GM12878 (cell line): ENCODE data around the gene GDI2. TPM values are rescaled to one million over a fixed set of nuclear protein-coding genes. Genes with fewer than 3 reads are reported as not detected.

Source experiments
- ATAC-seq: fragments of 200-7000 bp; cut with Tn5 transposase; 3 replicates; pipeline ENCODE4 v1.9.1; 2020; ENCODE audit warnings: mild to moderate bottlenecking, moderate library complexity
- BruUV-seq: library from RNA; stranded (reverse); fragments of 400-500 nt; replicated peaks from 2 replicates; lab custom pipeline; 2021; lab: Mats Ljungman, UMichigan
- CTCF ChIA-PET: fragments of 300-600 bp; sonication (Branson Sonifier 250); formaldehyde crosslinking; extraction: SDS; loops from one replicate; lab custom pipeline; 2021; ENCODE audit warnings: inconsistent platforms; lab: Yijun Ruan, JAX
- POLR2A ChIA-PET: fragments of 350-600 bp; formaldehyde crosslinking; extraction: SDS; loops from one replicate; lab custom pipeline; 2021; ENCODE audit warnings: inconsistent platforms; lab: Charles Lee
- RAD21 ChIA-PET: fragments of 300-600 bp; sonication (Branson Sonifier 250); formaldehyde crosslinking; loops from one replicate; lab custom pipeline; 2023; ENCODE audit warnings: antibody characterized with exemption; ENCODE audit not compliant: unreplicated experiment; lab: Charles Lee
- SMC1A ChIA-PET: fragments of 300-600 bp; sonication (Branson Sonifier 250); formaldehyde crosslinking; loops from one replicate; lab custom pipeline; 2023; ENCODE audit not compliant: unreplicated experiment, uncharacterized antibody; lab: Charles Lee
- DNase-seq: peaks from one replicate; pipeline ENCODE4 v3.0.0-alpha.2; 2011; ENCODE audit warnings: low read depth, low spot score
- FAIRE-seq: peaks from 3 replicates; lab custom pipeline; 2011; peaks lifted over from hg19 to GRCh38; lab: Jason Lieb, UNC
- H2AFZ ChIP-seq: 2 replicates; pipeline ENCODE4 v1.6.0; 2011; ENCODE audit warnings: low read depth, low read length, control low read depth; ENCODE audit not compliant: control insufficient read depth
- H3K27ac ChIP-seq: 2 replicates; pipeline ENCODE4 v1.5.1; 2011; ENCODE audit warnings: control low read depth; ENCODE audit not compliant: control insufficient read depth, insufficient read depth
- H3K27me3 ChIP-seq, 2 experiments: replicated peaks in 1 of 2; 2 replicates each; pipeline versions ENCODE4 v1.6.0 to v1.6.1; 2011; ENCODE audit warnings: low read length in 1 of 2; ENCODE audit not compliant: control insufficient read depth in 2 of 2, insufficient read depth in 2 of 2
- H3K36me3 ChIP-seq, 2 experiments: 2 replicates each; pipeline ENCODE4 v1.5.1; 2011; ENCODE audit warnings: low read length in 1 of 2; ENCODE audit not compliant: control insufficient read depth in 2 of 2, insufficient read depth in 2 of 2
- H3K4me1 ChIP-seq: 2 replicates; pipeline ENCODE4 v1.6.1; 2011; ENCODE audit warnings: mild to moderate bottlenecking, low read length, moderate library complexity, mixed read lengths; ENCODE audit not compliant: control insufficient read depth, insufficient read depth
- H3K4me2 ChIP-seq: 2 replicates; pipeline ENCODE4 v1.6.0; 2011; ENCODE audit warnings: control low read depth; ENCODE audit not compliant: control insufficient read depth, insufficient read depth
- H3K4me3 ChIP-seq: fragments of 200-600 bp; sonication (generic); 2 replicates; pipeline ENCODE4 v1.5.1; 2016
- H3K79me2 ChIP-seq: 2 replicates; pipeline ENCODE4 v1.6.0; 2011; ENCODE audit warnings: low read length; ENCODE audit not compliant: control insufficient read depth, insufficient read depth
- H3K9ac ChIP-seq: 2 replicates; pipeline ENCODE4 v1.8.0; 2011; ENCODE audit warnings: low read length, control low read depth, mixed read lengths; ENCODE audit not compliant: control insufficient read depth, insufficient read depth
- H3K9me3 ChIP-seq: replicated peaks from 3 replicates; pipeline ENCODE4 v1.5.1; 2011; ENCODE audit warnings: mild to moderate bottlenecking, low read length; ENCODE audit not compliant: control insufficient read depth, insufficient read depth
- H4K20me1 ChIP-seq: 2 replicates; pipeline ENCODE4 v1.6.0; 2011; ENCODE audit not compliant: control insufficient read depth, insufficient read depth
- EGR1 ChIP-seq, 2 experiments: IDR thresholded peaks; 1 replicate in 1 of 2; 2 replicates in 1 of 2; pipeline ENCODE4 v1.6.1; 2011 to 2012; ENCODE audit warnings: low read depth in 2 of 2, low read length in 2 of 2, borderline replicate concordance in 1 of 2, mild to moderate bottlenecking in 1 of 2, moderate library complexity in 1 of 2
- ESRRA ChIP-seq: IDR thresholded peaks from 2 replicates; pipeline ENCODE4 v1.6.1; 2012; ENCODE audit warnings: mild to moderate bottlenecking, low read length, improper control_type of control experiment
- IKZF1 ChIP-seq: fragments of 450-650 bp; conservative IDR thresholded peaks from 2 replicates; pipeline ENCODE4 v1.6.1; 2017; ENCODE audit warnings: antibody characterized with exemption, mild to moderate bottlenecking
- JUNB ChIP-seq: IDR thresholded peaks from 2 replicates; pipeline ENCODE4 v1.6.1; 2016; ENCODE audit warnings: antibody characterized with exemption, mild to moderate bottlenecking
- MTA2 ChIP-seq: fragments of 450-650 bp; IDR thresholded peaks from 2 replicates; pipeline ENCODE4 v1.6.1; 2016; ENCODE audit warnings: low read depth, mild to moderate bottlenecking, moderate library complexity
- MXI1 ChIP-seq: fragments of 150-350 bp; IDR thresholded peaks from 2 replicates; pipeline ENCODE4 v1.6.1; 2011; ENCODE audit warnings: low read depth, mild to moderate bottlenecking, inconsistent platforms, low read length, improper control_type of control experiment
- MYB ChIP-seq: fragments of 150-350 bp; IDR thresholded peaks from 2 replicates; pipeline ENCODE4 v1.6.1; 2014; ENCODE audit warnings: mild to moderate bottlenecking, low read depth, low read length, borderline replicate concordance
- NR2C1 ChIP-seq: fragments of 450-650 bp; IDR thresholded peaks from 2 replicates; pipeline ENCODE4 v1.6.1; 2017; ENCODE audit warnings: antibody characterized with exemption, mild to moderate bottlenecking, moderate library complexity
- NR2F1 ChIP-seq: fragments of 450-650 bp; conservative IDR thresholded peaks from 2 replicates; pipeline ENCODE4 v1.6.1; 2017; ENCODE audit warnings: mild to moderate bottlenecking
- SMARCA5 ChIP-seq: fragments of 450-650 bp; IDR thresholded peaks from 2 replicates; pipeline ENCODE4 v1.6.1; 2017; ENCODE audit warnings: mild to moderate bottlenecking
- STAT1 ChIP-seq: fragments of 450-650 bp; conservative IDR thresholded peaks from 2 replicates; pipeline ENCODE4 v1.6.1; 2014; ENCODE audit warnings: antibody characterized with exemption, mild to moderate bottlenecking
- STAT3 ChIP-seq: IDR thresholded peaks from 2 replicates; pipeline ENCODE4 v1.6.1; 2011; ENCODE audit warnings: low read depth, low read length, improper control_type of control experiment
- ZZZ3 ChIP-seq: IDR thresholded peaks from 2 replicates; pipeline ENCODE4 v1.6.1; 2011; ENCODE audit warnings: low read depth; ENCODE audit not compliant: control insufficient read depth, insufficient read length
- WGBS: methylation state at CpG from one replicate; pipeline ENCODE4 v1.1.6; 2016; ENCODE audit warnings: low lambda C conversion rate; ENCODE audit not compliant: insufficient replicate concordance, insufficient coverage; ENCODE audit errors: missing lambda C conversion rate; 5-methylcytosine and 5-hydroxymethylcytosine counted together
- in situ Hi-C: fragments of 300-500 bp; cut with MboI; formaldehyde crosslinking; loops from 9 replicates; pipeline ENCODE4 v1.14.3; 2018; ENCODE audit warnings: mixed read lengths
- intact Hi-C: fragments of 100-400 bp; cut with micrococcal nuclease; formaldehyde crosslinking; loops from one replicate; pipeline ENCODE4 v1.14.2; 2022; ENCODE audit not compliant: unreplicated experiment
- polyA plus RNA-seq, 11 experiments: library from polyadenylated mRNA; depleted of rRNA in 4 of 11; unstranded in 6 of 11; stranded (reverse) in 5 of 11; fragments of >200 nt; fragmentation: Nextera tagmentation in 4 of 11; fragmentation: Illumina TruSeq in 1 of 11; extraction: Ambion mirVana in 4 of 11; extraction: Trizol in 1 of 11; gene quantifications; 1 replicate in 1 of 11; 2 replicates in 10 of 11; pipeline versions ENCODE4 v1.2.1 to v1.2.3, GENCODE V29; 2011 to 2016; ENCODE audit warnings: inconsistent platforms in 2 of 11, missing spikeins in 2 of 11, low read depth in 1 of 11
- total RNA-seq, 4 experiments: library from RNA; depleted of rRNA in 3 of 4; stranded (reverse); fragments of >200 nt in 3 of 4; fragmentation: Illumina TruSeq in 1 of 4; extraction: Trizol in 1 of 4; gene quantifications; 2 replicates each; pipeline versions ENCODE4 v1.2.1 to v1.2.3, GENCODE V29; 2013 to 2021
- TF ChIP-seq, protein P1 (sequence below): IDR thresholded peaks from 2 replicates; pipeline ENCODE4 v1.6.1; 2012; ENCODE audit warnings: low read depth, low read length, improper control_type of control experiment
- TF ChIP-seq, protein P2 (sequence below): fragments of 450-650 bp; formaldehyde crosslinking; IDR thresholded peaks from 2 replicates; pipeline ENCODE4 v1.4.0; 2022; ENCODE audit warnings: mild to moderate bottlenecking, moderate library complexity
- TF ChIP-seq, protein P3 (sequence below): fragments of 450-650 bp; IDR thresholded peaks from 2 replicates; pipeline ENCODE4 v1.6.1; 2018; ENCODE audit warnings: mild to moderate bottlenecking, low read depth, moderate library complexity; ENCODE audit not compliant: partially characterized antibody
- TF ChIP-seq, protein P4 (sequence below): fragments of 450-650 bp; IDR thresholded peaks from 2 replicates; pipeline ENCODE4 v1.6.1; 2018; ENCODE audit warnings: borderline replicate concordance, mild to moderate bottlenecking; ENCODE audit not compliant: partially characterized antibody

The GDI2 gene
- total and polyA plus RNA-seq, 10 of the 15 experiments (the other 5 are each of a cell fraction or from before 2014, with no cell fraction given), result 261 to 395 (median 276) TPM

DNA sequence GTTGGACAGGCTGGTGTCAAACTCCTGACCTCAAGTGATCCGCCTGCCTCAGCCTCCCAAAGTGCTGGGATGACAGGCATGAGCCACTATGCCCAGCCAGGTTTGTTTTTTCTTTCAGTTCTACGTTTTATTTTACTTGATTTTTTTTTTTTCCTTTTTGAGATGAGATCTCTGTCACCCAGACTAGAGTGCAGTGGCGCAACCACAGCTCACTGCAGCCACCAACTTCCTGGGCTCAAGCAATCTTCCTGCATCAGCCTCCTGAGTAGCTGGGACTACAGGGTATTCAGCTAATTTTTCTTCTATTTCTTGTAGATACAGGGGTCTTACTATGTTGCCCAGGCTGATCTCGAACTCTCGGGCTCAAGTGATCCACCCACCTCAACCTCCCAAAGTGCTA, 24.3 kb downstream of the GDI2 start:
- intact Hi-C loops (no loop called here), in situ Hi-C loops (no loop called here)
- no peaks in the 10 kb centered on the region; the same call in 2 of the 3 replicates for H3K9me3 ChIP-seq
- H3K9ac ChIP-seq, result no peak overlapping the region
- no peaks in the 10 kb centered on the region for H4K20me1 ChIP-seq
- no peaks in the 10 kb centered on the region for H3K27me3 ChIP-seq
- ChIA-PET CTCF (interaction anchor here (1.2 kb wide), 2 partner anchors 14 to 159 kb away, joined by 3 read pairs; no protein-coding TSS in a partner anchor), SMC1A (no interaction called here), POLR2A (no interaction called here), RAD21 (no interaction called here)
- ATAC-seq, result no peak
- 67% methylated on average over 5 of the region's 5 CpGs for WGBS
- no peak for DNase-seq
- BruUV-seq, result no TSS peak
- no peak overlapping the region for H3K4me2 ChIP-seq
- peaks cover 4% of the 10 kb centered on the region for H3K79me2 ChIP-seq
- H3K4me3 ChIP-seq, result no peak overlapping the region
- H3K27ac ChIP-seq, result no peak overlapping the region
- no peak overlapping the region for H2AFZ ChIP-seq
- FAIRE-seq, result no peak
- peaks cover 8 to 57% of the 10 kb centered on the region in 2 experiments for H3K36me3 ChIP-seq
- no peaks in the 10 kb centered on the region for H3K4me1 ChIP-seq
- TF ChIP-seq ZZZ3, result no peak
- TF ChIP-seq IKZF1, result no peak
- TF ChIP-seq, protein P1, sequence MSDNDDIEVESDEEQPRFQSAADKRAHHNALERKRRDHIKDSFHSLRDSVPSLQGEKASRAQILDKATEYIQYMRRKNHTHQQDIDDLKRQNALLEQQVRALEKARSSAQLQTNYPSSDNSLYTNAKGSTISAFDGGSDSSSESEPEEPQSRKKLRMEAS, result no peak
- TF ChIP-seq STAT1, result no peak
- TF ChIP-seq SMARCA5, result no peak
- no peak for TF ChIP-seq MXI1
- no peak for TF ChIP-seq NR2C1
- TF ChIP-seq EGR1 (IDR thresholded peaks at IDR 0.05; ENCODE audit: borderline replicate concordance in 1 of 2, low read depth in 2 of 2, low read length in 2 of 2), result no peak
- no peak for TF ChIP-seq MYB
- TF ChIP-seq JUNB, result no peak
- TF ChIP-seq MTA2, result no peak
- TF ChIP-seq NR2F1, result no peak
- TF ChIP-seq, protein P2, sequence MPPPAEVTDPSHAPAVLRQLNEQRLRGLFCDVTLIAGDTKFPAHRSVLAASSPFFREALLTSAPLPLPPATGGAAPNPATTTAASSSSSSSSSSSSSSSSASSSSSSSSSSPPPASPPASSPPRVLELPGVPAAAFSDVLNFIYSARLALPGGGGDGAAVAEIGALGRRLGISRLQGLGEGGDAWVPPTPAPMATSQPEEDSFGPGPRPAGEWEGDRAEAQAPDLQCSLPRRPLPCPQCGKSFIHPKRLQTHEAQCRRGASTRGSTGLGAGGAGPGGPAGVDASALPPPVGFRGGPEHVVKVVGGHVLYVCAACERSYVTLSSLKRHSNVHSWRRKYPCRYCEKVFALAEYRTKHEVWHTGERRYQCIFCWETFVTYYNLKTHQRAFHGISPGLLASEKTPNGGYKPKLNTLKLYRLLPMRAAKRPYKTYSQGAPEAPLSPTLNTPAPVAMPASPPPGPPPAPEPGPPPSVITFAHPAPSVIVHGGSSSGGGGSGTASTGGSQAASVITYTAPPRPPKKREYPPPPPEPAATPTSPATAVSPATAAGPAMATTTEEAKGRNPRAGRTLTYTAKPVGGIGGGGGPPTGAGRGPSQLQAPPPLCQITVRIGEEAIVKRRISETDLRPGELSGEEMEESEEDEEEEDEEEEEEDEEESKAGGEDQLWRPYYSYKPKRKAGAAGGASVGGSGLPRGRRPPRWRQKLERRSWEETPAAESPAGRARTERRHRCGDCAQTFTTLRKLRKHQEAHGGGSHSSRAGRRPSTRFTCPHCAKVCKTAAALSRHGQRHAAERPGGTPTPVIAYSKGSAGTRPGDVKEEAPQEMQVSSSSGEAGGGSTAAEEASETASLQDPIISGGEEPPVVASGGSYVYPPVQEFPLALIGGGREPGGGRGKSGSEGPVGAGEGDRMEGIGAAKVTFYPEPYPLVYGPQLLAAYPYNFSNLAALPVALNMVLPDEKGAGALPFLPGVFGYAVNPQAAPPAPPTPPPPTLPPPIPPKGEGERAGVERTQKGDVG (CRISPR knock-in tag), result no peak
- TF ChIP-seq STAT3, result no peak
- TF ChIP-seq ESRRA, result no peak
- TF ChIP-seq, protein P3, sequence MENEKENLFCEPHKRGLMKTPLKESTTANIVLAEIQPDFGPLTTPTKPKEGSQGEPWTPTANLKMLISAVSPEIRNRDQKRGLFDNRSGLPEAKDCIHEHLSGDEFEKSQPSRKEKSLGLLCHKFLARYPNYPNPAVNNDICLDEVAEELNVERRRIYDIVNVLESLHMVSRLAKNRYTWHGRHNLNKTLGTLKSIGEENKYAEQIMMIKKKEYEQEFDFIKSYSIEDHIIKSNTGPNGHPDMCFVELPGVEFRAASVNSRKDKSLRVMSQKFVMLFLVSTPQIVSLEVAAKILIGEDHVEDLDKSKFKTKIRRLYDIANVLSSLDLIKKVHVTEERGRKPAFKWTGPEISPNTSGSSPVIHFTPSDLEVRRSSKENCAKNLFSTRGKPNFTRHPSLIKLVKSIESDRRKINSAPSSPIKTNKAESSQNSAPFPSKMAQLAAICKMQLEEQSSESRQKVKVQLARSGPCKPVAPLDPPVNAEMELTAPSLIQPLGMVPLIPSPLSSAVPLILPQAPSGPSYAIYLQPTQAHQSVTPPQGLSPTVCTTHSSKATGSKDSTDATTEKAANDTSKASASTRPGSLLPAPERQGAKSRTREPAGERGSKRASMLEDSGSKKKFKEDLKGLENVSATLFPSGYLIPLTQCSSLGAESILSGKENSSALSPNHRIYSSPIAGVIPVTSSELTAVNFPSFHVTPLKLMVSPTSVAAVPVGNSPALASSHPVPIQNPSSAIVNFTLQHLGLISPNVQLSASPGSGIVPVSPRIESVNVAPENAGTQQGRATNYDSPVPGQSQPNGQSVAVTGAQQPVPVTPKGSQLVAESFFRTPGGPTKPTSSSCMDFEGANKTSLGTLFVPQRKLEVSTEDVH, result no peak
- TF ChIP-seq, protein P4, sequence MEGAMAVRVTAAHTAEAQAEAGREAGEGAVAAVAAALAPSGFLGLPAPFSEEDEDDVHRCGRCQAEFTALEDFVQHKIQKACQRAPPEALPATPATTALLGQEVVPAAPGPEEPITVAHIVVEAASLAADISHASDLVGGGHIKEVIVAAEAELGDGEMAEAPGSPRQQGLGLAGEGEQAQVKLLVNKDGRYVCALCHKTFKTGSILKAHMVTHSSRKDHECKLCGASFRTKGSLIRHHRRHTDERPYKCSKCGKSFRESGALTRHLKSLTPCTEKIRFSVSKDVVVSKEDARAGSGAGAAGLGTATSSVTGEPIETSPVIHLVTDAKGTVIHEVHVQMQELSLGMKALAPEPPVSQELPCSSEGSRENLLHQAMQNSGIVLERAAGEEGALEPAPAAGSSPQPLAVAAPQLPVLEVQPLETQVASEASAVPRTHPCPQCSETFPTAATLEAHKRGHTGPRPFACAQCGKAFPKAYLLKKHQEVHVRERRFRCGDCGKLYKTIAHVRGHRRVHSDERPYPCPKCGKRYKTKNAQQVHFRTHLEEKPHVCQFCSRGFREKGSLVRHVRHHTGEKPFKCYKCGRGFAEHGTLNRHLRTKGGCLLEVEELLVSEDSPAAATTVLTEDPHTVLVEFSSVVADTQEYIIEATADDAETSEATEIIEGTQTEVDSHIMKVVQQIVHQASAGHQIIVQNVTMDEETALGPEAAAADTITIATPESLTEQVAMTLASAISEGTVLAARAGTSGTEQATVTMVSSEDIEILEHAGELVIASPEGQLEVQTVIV, result no peak
